HepG2 (cell line): ENCODE results near the gene ABCC1. TPM values are rescaled to one million over a fixed set of nuclear protein-coding genes. Genes with fewer than 3 reads are reported as not detected.

Experiments
- ARID2 ChIP-seq: sonication (generic); formaldehyde crosslinking; IDR thresholded peaks from 2 replicates; pipeline ENCODE4 v1.8.1; 2022; ENCODE audit warnings: mild to moderate bottlenecking, missing genetic modification reagents, borderline replicate concordance
- HMGXB4 ChIP-seq, 2 experiments: sonication (generic) in 1 of 2; formaldehyde crosslinking in 1 of 2; IDR thresholded peaks; 2 replicates each; pipeline versions ENCODE4 v1.4.0 to v1.6.1; 2018 to 2020; ENCODE audit warnings: missing genetic modification reagents in 2 of 2, borderline replicate concordance in 1 of 2, low read depth in 1 of 2, mild to moderate bottlenecking in 1 of 2, missing biosample characterization in 1 of 2
- HOXA5 ChIP-seq: sonication (generic); formaldehyde crosslinking; IDR thresholded peaks from 2 replicates; pipeline ENCODE4 v1.4.0; 2020; ENCODE audit warnings: missing genetic modification reagents
- ISL2 ChIP-seq: sonication (generic); formaldehyde crosslinking; IDR thresholded peaks from 2 replicates; pipeline ENCODE4 v1.5.0; 2020; ENCODE audit warnings: missing genetic modification reagents
- KLF15 ChIP-seq: sonication (generic); formaldehyde crosslinking; IDR thresholded peaks from 2 replicates; pipeline ENCODE4 v1.8.1; 2023; ENCODE audit warnings: borderline replicate concordance, mild to moderate bottlenecking, inconsistent platforms, missing genetic modification reagents, mixed read lengths
- NAIF1 ChIP-seq: sonication (generic); formaldehyde crosslinking; IDR thresholded peaks from 2 replicates; pipeline ENCODE4 v1.5.0; 2020; ENCODE audit warnings: mild to moderate bottlenecking, missing genetic modification reagents, borderline replicate concordance
- PHF21A ChIP-seq: sonication (generic); formaldehyde crosslinking; IDR thresholded peaks from 2 replicates; pipeline ENCODE4 v1.5.0; 2020; ENCODE audit warnings: mild to moderate bottlenecking, missing genetic modification reagents
- ZFX ChIP-seq: sonication (generic); formaldehyde crosslinking; IDR thresholded peaks from 2 replicates; pipeline ENCODE4 v1.4.0; 2020; ENCODE audit warnings: mild to moderate bottlenecking, low read depth, missing genetic modification reagents, moderate library complexity
- ZNF207 ChIP-seq: fragments of 450-650 bp; IDR thresholded peaks from 2 replicates; pipeline ENCODE4 v1.6.1; 2016; ENCODE audit warnings: antibody characterized with exemption, borderline replicate concordance
- ZNF260 ChIP-seq: sonication (generic); formaldehyde crosslinking; IDR thresholded peaks from 2 replicates; pipeline ENCODE4 v1.4.0; 2020; ENCODE audit warnings: missing genetic modification reagents, low read depth, mild to moderate bottlenecking, borderline replicate concordance
- ZNF766 ChIP-seq: sonication (generic); formaldehyde crosslinking; IDR thresholded peaks from 2 replicates; pipeline ENCODE4 v1.5.0; 2020; ENCODE audit warnings: missing genetic modification reagents, borderline replicate concordance
- polyA plus RNA-seq, 8 experiments: library from polyadenylated mRNA; depleted of rRNA in 3 of 8; stranded (reverse) in 7 of 8; unstranded in 1 of 8; fragments of >200 nt; fragmentation: Illumina TruSeq in 4 of 8; extraction: Trizol in 4 of 8; gene quantifications; 2 replicates each; pipeline versions ENCODE4 v1.2.1 to v1.2.3, GENCODE V29; 2011 to 2016; ENCODE audit warnings: low read depth in 4 of 8, missing spikeins in 1 of 8, mixed read lengths in 1 of 8; ENCODE audit not compliant: insufficient read depth in 1 of 8
- total RNA-seq, 5 experiments: library from RNA; depleted of rRNA; stranded (reverse); fragments of >200 nt; fragmentation: Illumina TruSeq; extraction: Trizol; gene quantifications; 2 replicates each; pipeline ENCODE4 v1.2.3, GENCODE V29; 2016; ENCODE audit warnings: low read depth in 1 of 5
- TF ChIP-seq, protein P1 (sequence below): sonication (generic); formaldehyde crosslinking; IDR thresholded peaks from 2 replicates; pipeline ENCODE4 v1.4.0; 2020; ENCODE audit warnings: missing genetic modification reagents, borderline replicate concordance
- TF ChIP-seq, protein P2 (sequence below): sonication (generic); formaldehyde crosslinking; IDR thresholded peaks from one replicate; pipeline ENCODE4 v1.5.1; 2020; ENCODE audit warnings: mild to moderate bottlenecking, missing genetic modification reagents; ENCODE audit errors: not compliant biosample characterization

ABCC1 gene
- total and polyA plus RNA-seq, 2 of the 13 experiments (the other 11 are each of a cell fraction or from before 2014, with no cell fraction given): 13.0 to 30.6 TPM

DNA sequence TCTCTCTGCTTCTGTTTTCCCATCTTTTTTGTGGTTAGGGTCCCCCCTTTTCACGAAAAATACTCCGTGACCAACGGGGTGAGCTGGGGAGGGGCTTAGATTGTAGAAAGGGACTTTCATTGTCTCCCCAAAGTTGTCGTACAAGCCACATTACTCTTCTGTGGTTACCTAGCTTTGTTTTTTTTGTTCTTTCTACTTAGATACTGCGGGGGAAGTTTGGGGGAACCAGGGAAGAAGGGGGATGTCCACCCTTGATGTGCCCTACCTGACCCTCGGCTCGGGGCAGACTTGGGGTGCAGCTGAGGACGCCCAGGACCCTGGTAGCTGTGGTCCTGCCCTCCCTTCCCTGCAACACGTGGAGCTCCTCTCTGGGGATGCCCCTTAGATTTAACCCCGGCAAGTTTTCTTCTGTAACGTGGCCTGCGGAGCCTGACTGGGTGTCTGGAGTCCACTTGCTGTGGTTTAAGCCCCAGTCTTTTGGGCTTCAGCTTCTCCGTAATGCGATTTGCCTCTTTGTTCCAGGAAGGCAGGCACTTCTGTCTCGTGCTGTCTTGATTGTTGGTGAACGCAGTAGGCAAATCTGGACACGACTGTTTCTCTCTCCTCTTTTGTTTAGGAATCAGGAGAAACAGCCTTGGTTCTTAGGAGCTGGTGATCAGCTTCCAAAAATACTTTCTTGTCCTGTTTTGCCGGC, 892 bp downstream of the ABCC1 start (continued):
- 0 out of 4 replicates have a peak, but pooled peaks of 1 of the 2 experiments have one; percentile 29 for TF ChIP-seq HMGXB4 (CRISPR knock-in tag; IDR thresholded peaks at IDR 0.05; ENCODE audit: borderline replicate concordance in 1 of 2, low read depth in 1 of 2)
- TF ChIP-seq ZNF207: no peak
- TF ChIP-seq, protein P1, sequence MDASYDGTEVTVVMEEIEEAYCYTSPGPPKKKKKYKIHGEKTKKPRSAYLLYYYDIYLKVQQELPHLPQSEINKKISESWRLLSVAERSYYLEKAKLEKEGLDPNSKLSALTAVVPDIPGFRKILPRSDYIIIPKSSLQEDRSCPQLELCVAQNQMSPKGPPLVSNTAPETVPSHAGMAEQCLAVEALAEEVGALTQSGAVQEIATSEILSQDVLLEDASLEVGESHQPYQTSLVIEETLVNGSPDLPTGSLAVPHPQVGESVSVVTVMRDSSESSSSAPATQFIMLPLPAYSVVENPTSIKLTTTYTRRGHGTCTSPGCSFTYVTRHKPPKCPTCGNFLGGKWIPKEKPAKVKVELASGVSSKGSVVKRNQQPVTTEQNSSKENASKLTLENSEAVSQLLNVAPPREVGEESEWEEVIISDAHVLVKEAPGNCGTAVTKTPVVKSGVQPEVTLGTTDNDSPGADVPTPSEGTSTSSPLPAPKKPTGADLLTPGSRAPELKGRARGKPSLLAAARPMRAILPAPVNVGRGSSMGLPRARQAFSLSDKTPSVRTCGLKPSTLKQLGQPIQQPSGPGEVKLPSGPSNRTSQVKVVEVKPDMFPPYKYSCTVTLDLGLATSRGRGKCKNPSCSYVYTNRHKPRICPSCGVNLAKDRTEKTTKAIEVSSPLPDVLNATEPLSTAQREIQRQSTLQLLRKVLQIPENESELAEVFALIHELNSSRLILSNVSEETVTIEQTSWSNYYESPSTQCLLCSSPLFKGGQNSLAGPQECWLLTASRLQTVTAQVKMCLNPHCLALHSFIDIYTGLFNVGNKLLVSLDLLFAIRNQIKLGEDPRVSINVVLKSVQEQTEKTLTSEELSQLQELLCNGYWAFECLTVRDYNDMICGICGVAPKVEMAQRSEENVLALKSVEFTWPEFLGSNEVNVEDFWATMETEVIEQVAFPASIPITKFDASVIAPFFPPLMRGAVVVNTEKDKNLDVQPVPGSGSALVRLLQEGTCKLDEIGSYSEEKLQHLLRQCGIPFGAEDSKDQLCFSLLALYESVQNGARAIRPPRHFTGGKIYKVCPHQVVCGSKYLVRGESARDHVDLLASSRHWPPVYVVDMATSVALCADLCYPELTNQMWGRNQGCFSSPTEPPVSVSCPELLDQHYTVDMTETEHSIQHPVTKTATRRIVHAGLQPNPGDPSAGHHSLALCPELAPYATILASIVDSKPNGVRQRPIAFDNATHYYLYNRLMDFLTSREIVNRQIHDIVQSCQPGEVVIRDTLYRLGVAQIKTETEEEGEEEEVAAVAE (CRISPR knock-in tag): peak; percentile 62; the same call in 1 of the 2 replicates
- TF ChIP-seq KLF15 (CRISPR knock-in tag): no peak
- TF ChIP-seq NAIF1 (CRISPR knock-in tag): no peak
- TF ChIP-seq ZFX (CRISPR knock-in tag): 0 out of 2 replicates have a peak, but pooled peaks have one; percentile 2
- TF ChIP-seq PHF21A (CRISPR knock-in tag): peak; percentile 48; the same call in 1 of the 2 replicates
- no peak for TF ChIP-seq ZNF260 (CRISPR knock-in tag)
- TF ChIP-seq, protein P2, sequence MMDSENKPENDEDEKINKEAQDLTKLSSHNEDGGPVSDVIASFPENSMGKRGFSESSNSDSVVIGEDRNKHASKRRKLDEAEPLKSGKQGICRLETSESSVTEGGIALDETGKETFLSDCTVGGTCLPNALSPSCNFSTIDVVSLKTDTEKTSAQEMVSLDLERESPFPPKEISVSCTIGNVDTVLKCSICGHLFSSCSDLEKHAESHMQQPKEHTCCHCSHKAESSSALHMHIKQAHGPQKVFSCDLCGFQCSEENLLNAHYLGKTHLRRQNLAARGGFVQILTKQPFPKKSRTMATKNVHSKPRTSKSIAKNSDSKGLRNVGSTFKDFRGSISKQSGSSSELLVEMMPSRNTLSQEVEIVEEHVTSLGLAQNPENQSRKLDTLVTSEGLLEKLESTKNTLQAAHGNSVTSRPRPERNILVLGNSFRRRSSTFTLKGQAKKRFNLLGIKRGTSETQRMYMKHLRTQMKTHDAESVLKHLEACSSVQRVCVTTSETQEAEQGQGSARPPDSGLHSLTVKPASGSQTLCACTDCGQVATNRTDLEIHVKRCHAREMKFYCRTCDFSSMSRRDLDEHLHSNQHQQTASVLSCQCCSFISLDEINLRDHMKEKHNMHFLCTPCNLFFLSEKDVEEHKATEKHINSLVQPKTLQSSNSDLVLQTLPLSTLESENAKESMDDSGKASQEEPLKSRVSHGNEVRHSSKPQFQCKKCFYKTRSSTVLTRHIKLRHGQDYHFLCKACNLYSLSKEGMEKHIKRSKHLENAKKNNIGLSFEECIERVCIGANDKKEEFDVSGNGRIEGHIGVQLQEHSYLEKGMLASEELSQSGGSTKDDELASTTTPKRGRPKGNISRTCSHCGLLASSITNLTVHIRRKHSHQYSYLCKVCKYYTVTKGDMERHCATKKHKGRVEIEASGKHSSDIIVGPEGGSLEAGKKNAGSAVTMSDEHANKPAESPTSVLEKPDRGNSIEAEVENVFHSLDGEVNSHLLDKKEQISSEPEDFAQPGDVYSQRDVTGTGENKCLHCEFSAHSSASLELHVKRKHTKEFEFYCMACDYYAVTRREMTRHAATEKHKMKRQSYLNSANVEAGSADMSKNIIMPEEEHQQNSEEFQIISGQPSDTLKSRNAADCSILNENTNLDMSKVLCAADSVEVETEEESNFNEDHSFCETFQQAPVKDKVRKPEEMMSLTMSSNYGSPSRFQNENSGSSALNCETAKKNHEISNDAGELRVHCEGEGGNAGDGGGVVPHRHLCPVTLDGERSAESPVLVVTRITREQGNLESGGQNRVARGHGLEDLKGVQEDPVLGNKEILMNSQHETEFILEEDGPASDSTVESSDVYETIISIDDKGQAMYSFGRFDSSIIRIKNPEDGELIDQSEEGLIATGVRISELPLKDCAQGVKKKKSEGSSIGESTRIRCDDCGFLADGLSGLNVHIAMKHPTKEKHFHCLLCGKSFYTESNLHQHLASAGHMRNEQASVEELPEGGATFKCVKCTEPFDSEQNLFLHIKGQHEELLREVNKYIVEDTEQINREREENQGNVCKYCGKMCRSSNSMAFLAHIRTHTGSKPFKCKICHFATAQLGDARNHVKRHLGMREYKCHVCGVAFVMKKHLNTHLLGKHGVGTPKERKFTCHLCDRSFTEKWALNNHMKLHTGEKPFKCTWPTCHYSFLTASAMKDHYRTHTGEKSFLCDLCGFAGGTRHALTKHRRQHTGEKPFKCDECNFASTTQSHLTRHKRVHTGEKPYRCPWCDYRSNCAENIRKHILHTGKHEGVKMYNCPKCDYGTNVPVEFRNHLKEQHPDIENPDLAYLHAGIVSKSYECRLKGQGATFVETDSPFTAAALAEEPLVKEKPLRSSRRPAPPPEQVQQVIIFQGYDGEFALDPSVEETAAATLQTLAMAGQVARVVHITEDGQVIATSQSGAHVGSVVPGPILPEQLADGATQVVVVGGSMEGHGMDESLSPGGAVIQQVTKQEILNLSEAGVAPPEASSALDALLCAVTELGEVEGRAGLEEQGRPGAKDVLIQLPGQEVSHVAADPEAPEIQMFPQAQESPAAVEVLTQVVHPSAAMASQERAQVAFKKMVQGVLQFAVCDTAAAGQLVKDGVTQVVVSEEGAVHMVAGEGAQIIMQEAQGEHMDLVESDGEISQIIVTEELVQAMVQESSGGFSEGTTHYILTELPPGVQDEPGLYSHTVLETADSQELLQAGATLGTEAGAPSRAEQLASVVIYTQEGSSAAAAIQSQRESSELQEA (CRISPR knock-in tag): peak; percentile 12
- TF ChIP-seq HOXA5 (CRISPR knock-in tag): no peak
- TF ChIP-seq ARID2 (CRISPR knock-in tag): no peak
- no peak for TF ChIP-seq ZNF766 (CRISPR knock-in tag)
- no peak for TF ChIP-seq ISL2
